ENCODE measurements around the gene SLC25A23. TPM values are rescaled to one million over a fixed set of nuclear protein-coding genes. Genes with fewer than 3 reads are reported as not detected.

The SLC25A23 gene
- total RNA-seq, 4 donors from 2014 or later = 111 to 328 (median 240) TPM

GRCh38 chr19:6453951-6454565, 5.5 kb downstream of the SLC25A23 start:
- 100% methylated on average over 1 to 5 of the region's 11 CpGs for WGBS, 2 donors (ENCODE audit: low coverage in 1 of 2)
- Histone ChIP-seq H3K27me3 (no peaks in the 10 kb centered on the region), H3K27ac (no peak overlapping the region), H3K4me3 (no peak overlapping the region), H3K9me3 (peaks cover 0 to 22% (median 0%) of the 10 kb centered on the region in 3 donors), H3K4me1 (peaks cover 0 to 16% (median 6%) of the 10 kb centered on the region in 3 donors), H3K36me3 (peaks cover 0 to 84% of the 10 kb centered on the region in 2 donors)
- no peak for ATAC-seq
- TF ChIP-seq POLR2A (IDR thresholded peaks at IDR 0.05) (no peak), EP300 (IDR thresholded peaks at IDR 0.05) (no peak), POLR2AphosphoS5 (IDR thresholded peaks at IDR 0.05) (no peak)
- TF ChIP-seq, protein P1, sequence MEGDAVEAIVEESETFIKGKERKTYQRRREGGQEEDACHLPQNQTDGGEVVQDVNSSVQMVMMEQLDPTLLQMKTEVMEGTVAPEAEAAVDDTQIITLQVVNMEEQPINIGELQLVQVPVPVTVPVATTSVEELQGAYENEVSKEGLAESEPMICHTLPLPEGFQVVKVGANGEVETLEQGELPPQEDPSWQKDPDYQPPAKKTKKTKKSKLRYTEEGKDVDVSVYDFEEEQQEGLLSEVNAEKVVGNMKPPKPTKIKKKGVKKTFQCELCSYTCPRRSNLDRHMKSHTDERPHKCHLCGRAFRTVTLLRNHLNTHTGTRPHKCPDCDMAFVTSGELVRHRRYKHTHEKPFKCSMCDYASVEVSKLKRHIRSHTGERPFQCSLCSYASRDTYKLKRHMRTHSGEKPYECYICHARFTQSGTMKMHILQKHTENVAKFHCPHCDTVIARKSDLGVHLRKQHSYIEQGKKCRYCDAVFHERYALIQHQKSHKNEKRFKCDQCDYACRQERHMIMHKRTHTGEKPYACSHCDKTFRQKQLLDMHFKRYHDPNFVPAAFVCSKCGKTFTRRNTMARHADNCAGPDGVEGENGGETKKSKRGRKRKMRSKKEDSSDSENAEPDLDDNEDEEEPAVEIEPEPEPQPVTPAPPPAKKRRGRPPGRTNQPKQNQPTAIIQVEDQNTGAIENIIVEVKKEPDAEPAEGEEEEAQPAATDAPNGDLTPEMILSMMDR (IDR thresholded peaks at IDR 0.05) = no peak

- H3K4me3 ChIP-seq = no peak overlapping the region
- ATAC-seq = no peak
- peaks cover 0 to 95% of the 10 kb centered on the region in 2 donors for H3K36me3 ChIP-seq
- H3K27me3 ChIP-seq = no peaks in the 10 kb centered on the region
- no peak overlapping the region for H3K27ac ChIP-seq
- peaks cover 0 to 22% (median 0%) of the 10 kb centered on the region in 3 donors for H3K9me3 ChIP-seq
- TF ChIP-seq POLR2AphosphoS5 (IDR thresholded peaks at IDR 0.05) (no peak), POLR2A (IDR thresholded peaks at IDR 0.05) (no peak), EP300 (IDR thresholded peaks at IDR 0.05) (no peak)
- TF ChIP-seq, protein P1 (IDR thresholded peaks at IDR 0.05) = no peak
- H3K4me1 ChIP-seq = peaks cover 0 to 4% (median 0%) of the 10 kb centered on the region in 3 donors
- WGBS, 2 donors (ENCODE audit: low coverage in 1 of 2) = 93 to 94% methylated on average over 2 of the region's 2 CpGs
Observed at GRCh38 chr19:6452899-6453298, 6.7 kb downstream of the SLC25A23 start.

GRCh38 chr19:6452223-6452614, 7.4 kb downstream of the SLC25A23 start:
- ATAC-seq = no peak
- H3K4me1 ChIP-seq = no peaks in the 10 kb centered on the region
- no peak overlapping the region for H3K27ac ChIP-seq
- no peak overlapping the region for H3K4me3 ChIP-seq
- H3K36me3 ChIP-seq = peaks cover 0 to 99% of the 10 kb centered on the region in 2 donors
- 85 to 100% methylated on average over 1 to 2 of the region's 19 CpGs for WGBS, 2 donors (ENCODE audit: low coverage in 1 of 2)
- peaks cover 0 to 22% (median 0%) of the 10 kb centered on the region in 3 donors for H3K9me3 ChIP-seq
- no peak for TF ChIP-seq EP300 (IDR thresholded peaks at IDR 0.05)
- TF ChIP-seq POLR2A (IDR thresholded peaks at IDR 0.05) = no peak
- TF ChIP-seq POLR2AphosphoS5 (IDR thresholded peaks at IDR 0.05) = no peak
- TF ChIP-seq, protein P1 (IDR thresholded peaks at IDR 0.05) = no peak
- no peaks in the 10 kb centered on the region for H3K27me3 ChIP-seq

DNA sequence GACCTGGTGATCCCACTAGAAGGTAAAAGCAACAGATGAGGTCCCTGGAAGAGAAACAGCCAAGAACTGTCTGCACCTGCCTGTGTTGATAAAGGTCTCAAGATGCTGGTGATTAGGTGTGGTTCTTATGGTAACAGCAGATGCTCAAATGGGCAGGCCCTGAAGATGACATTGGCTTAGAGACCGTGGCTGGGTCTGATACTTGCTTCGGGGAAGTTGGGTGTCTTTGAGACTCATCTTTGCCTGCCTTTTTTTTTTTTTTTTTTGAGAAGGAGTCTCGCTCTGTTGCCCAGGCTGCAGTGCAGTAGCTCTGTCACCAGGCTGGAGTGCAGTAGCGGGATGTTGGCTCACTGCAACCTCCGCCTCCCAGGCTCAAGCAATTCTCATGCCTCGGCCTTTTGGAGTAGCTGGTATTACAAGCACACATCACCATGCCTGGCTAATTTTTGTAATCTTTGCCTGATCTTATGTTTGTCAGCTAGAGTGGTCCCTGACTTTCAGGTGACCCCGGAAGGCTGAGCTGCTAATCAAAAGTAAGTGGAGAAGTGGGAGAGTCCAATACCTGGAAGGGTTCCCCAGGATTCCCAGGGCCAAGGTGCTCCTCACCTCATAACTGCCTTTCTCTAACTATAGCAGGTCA, 7.9 kb downstream of the SLC25A23 start:
- H3K36me3 ChIP-seq = peaks cover 0 to 99% of the 10 kb centered on the region in 2 donors
- 85 to 100% methylated on average over 2 to 4 of the region's 7 CpGs for WGBS, 2 donors (ENCODE audit: low coverage in 1 of 2)
- no peaks in the 10 kb centered on the region for H3K27me3 ChIP-seq
- H3K4me1 ChIP-seq = no peaks in the 10 kb centered on the region
- H3K27ac ChIP-seq = no peak overlapping the region
- no peak for ATAC-seq
- TF ChIP-seq, protein P1 (IDR thresholded peaks at IDR 0.05) = no peak
- TF ChIP-seq POLR2A (IDR thresholded peaks at IDR 0.05) (no peak), EP300 (IDR thresholded peaks at IDR 0.05) (no peak), POLR2AphosphoS5 (IDR thresholded peaks at IDR 0.05) (no peak)
- no peak overlapping the region for H3K4me3 ChIP-seq
- H3K9me3 ChIP-seq = peaks cover 0 to 24% (median 0%) of the 10 kb centered on the region in 3 donors

DNA sequence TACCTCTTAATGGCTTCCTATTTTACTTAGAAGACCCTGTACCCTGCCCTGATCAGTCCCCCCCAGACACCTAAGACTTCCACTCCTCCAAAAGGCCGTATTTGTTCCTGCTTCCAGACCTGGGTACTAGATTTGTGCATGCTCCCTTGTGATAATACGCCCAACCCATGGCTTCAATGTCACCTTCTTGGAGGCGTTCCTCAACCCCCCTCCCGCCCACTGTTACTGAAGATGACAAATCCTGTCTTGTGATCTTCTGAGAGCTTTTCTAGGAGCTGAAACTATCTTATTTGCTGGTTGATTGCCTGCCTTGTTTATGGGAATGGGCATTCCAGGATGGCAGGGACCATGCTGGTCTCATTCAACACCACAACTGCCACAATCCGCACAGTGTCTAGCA, 9.4 kb downstream of the SLC25A23 start:
- peaks cover 0 to 40% (median 0%) of the 10 kb centered on the region in 3 donors for H3K9me3 ChIP-seq

More for the DNA sequence above, 9.4 kb downstream of the SLC25A23 start:
- Histone ChIP-seq H3K27me3 (no peaks in the 10 kb centered on the region), H3K4me1 (no peaks in the 10 kb centered on the region), H3K4me3 (no peak overlapping the region), H3K27ac (no peak overlapping the region), H3K36me3 (peaks cover 0 to 99% of the 10 kb centered on the region in 2 donors)
- 90% methylated on average over 2 to 4 of the region's 5 CpGs for WGBS, 2 donors (ENCODE audit: low coverage in 1 of 2)
- no peak for TF ChIP-seq POLR2A (IDR thresholded peaks at IDR 0.05)
- TF ChIP-seq, protein P1 (IDR thresholded peaks at IDR 0.05) = no peak
- TF ChIP-seq POLR2AphosphoS5 (IDR thresholded peaks at IDR 0.05) = no peak
- no peak for TF ChIP-seq EP300 (IDR thresholded peaks at IDR 0.05)
- no peak for ATAC-seq
